ENCODE measurements around the gene FCSK.

FCSK gene

GRCh38 chr16:70523076-70523742, 68.8 kb downstream of the FCSK start, which contains the start of gene COG4:
Gene COG4 (minus strand): TSS chr16:70523554. CDS start chr16:70523543, 11 bp downstream.
- peak; percentile 91 for DNase-seq (ENCODE audit: low read depth, low spot score)

- peak; percentile 80 for DNase-seq (ENCODE audit: low read depth, low spot score)
These were observed 69.5 kb downstream of the FCSK start, which contains the start of gene SF3B3 for GRCh38 chr16:70523743-70524398. Gene SF3B3 (plus strand): TSS chr16:70523816. CDS start chr16:70526657, 2,841 bp downstream.

GRCh38 chr16:70524399-70524825, 70.0 kb downstream of the FCSK start:
- DNase-seq (ENCODE audit: low read depth, low spot score) = peak; percentile 58

GRCh38 chr16:70526403-70526802, 72.0 kb downstream of the FCSK start:
- no peak for DNase-seq (ENCODE audit: low read depth, low spot score)

GRCh38 chr16:70527315-70527996, 73.1 kb downstream of the FCSK start:
- no peak for DNase-seq (ENCODE audit: low read depth, low spot score)

DNA sequence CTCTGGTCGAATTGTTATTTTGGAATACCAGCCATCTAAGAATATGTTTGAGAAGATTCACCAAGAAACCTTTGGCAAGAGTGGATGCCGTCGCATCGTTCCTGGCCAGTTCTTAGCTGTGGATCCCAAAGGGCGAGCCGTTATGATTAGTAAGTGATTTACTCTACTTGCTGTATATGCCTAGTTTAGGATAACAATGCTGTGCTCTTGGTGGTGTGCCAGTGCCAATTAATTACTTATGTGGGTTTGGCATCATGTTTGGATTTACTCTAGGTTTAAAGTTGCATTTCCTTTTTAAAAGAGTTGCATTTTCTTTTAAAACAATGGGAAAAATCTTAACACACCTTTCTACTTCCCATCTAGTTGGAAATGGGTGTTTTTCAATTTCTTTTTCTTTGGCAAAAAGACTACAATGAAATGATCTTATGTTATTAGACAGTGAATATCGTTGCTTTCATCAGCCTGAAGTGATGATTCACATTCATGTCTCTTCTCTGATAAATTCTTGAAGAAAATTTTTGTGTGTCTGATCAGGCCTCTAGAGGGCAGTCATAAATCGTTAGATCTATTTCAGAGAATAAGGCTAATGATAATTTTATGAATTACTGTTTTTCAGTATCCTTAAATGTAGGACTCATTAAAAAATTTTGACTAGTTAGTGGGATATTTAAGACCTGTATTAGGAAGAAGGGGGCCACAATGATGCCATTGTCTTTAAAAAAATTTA, 74.8 kb downstream of the FCSK start:
- DNase-seq (ENCODE audit: low read depth, low spot score) = peak; percentile 56
